ENCODE data around the gene SGCD. TPM values are rescaled to one million over a fixed set of nuclear protein-coding genes. Genes with fewer than 3 reads are reported as not detected.

Gene SGCD
- total RNA-seq, 1 donor from 2014 or later, result 6.0 TPM

GRCh38 chr5:156434471-156434870 lies 107.5 kb downstream of the SGCD start:
- no peak overlapping the region for H3K27ac ChIP-seq
- intact Hi-C loops (cut with DNase I), result no loop called here
- no peaks in the 10 kb centered on the region for H3K36me3 ChIP-seq
- no peaks in the 10 kb centered on the region for H3K27me3 ChIP-seq (ENCODE audit: low read depth)
- no peaks in the 10 kb centered on the region for H3K4me1 ChIP-seq
- no peaks in the 10 kb centered on the region for H3K9me3 ChIP-seq
- TF ChIP-seq CTCF (IDR thresholded peaks at IDR 0.05), result no peak
- ATAC-seq (no peak), DNase-seq (no peak)
- H3K4me3 ChIP-seq, result no peak overlapping the region

- H3K36me3 ChIP-seq, result no peaks in the 10 kb centered on the region
- DNase-seq (no peak), ATAC-seq (no peak)
- H3K4me3 ChIP-seq, result no peak overlapping the region
- no peaks in the 10 kb centered on the region for H3K9me3 ChIP-seq
- no peaks in the 10 kb centered on the region for H3K27me3 ChIP-seq (ENCODE audit: low read depth)
- H3K4me1 ChIP-seq, result no peaks in the 10 kb centered on the region
- intact Hi-C loops (cut with DNase I), result no loop called here
- H3K27ac ChIP-seq, result no peak overlapping the region
- no peak for TF ChIP-seq CTCF (IDR thresholded peaks at IDR 0.05)
Measured at GRCh38 chr5:156435101-156435500, 108.1 kb downstream of the SGCD start.

- no peaks in the 10 kb centered on the region for H3K4me1 ChIP-seq
- intact Hi-C loops (cut with DNase I), result no loop called here
- H3K9me3 ChIP-seq, result no peaks in the 10 kb centered on the region
- no peak overlapping the region for H3K27ac ChIP-seq
- no peak for DNase-seq
- H3K4me3 ChIP-seq, result no peak overlapping the region
- no peaks in the 10 kb centered on the region for H3K27me3 ChIP-seq (ENCODE audit: low read depth)
- no peak for TF ChIP-seq CTCF (IDR thresholded peaks at IDR 0.05)
- ATAC-seq, result no peak
- H3K36me3 ChIP-seq, result no peaks in the 10 kb centered on the region
Measured at GRCh38 chr5:156438076-156438475, 111.1 kb downstream of the SGCD start.

- DNase-seq (no peak), ATAC-seq (no peak)
- Histone ChIP-seq H3K27ac (no peak overlapping the region), H3K27me3 (ENCODE audit: low read depth) (no peaks in the 10 kb centered on the region), H3K9me3 (no peaks in the 10 kb centered on the region), H3K4me3 (no peak overlapping the region), H3K4me1 (no peaks in the 10 kb centered on the region), H3K36me3 (no peaks in the 10 kb centered on the region)
- TF ChIP-seq CTCF (IDR thresholded peaks at IDR 0.05), result no peak
- intact Hi-C loops (cut with DNase I), result no loop called here
Measured at GRCh38 chr5:156444753-156445291, 117.9 kb downstream of the SGCD start.

- Histone ChIP-seq H3K27me3 (ENCODE audit: low read depth) (no peaks in the 10 kb centered on the region), H3K27ac (no peak overlapping the region), H3K4me3 (no peak overlapping the region), H3K36me3 (no peaks in the 10 kb centered on the region), H3K9me3 (no peaks in the 10 kb centered on the region), H3K4me1 (no peaks in the 10 kb centered on the region)
- DNase-seq (no peak), ATAC-seq (no peak)
- no peak for TF ChIP-seq CTCF (IDR thresholded peaks at IDR 0.05)
- intact Hi-C loops (cut with DNase I), result no loop called here
Measured at GRCh38 chr5:156446526-156446925, 119.6 kb downstream of the SGCD start.

GRCh38 chr5:156450778-156451177 lies 123.8 kb downstream of the SGCD start:
- DNase-seq, result no peak
- Histone ChIP-seq H3K4me3 (no peak overlapping the region), H3K4me1 (no peaks in the 10 kb centered on the region), H3K27ac (no peak overlapping the region), H3K27me3 (ENCODE audit: low read depth) (no peaks in the 10 kb centered on the region), H3K36me3 (no peaks in the 10 kb centered on the region), H3K9me3 (no peaks in the 10 kb centered on the region)
- ATAC-seq, result no peak
- no peak for TF ChIP-seq CTCF (IDR thresholded peaks at IDR 0.05)
- intact Hi-C loops (cut with DNase I), result no loop called here
